HepG2 (cell line): ENCODE data around the gene BRMS1. TPM values are rescaled to one million over a fixed set of nuclear protein-coding genes. Genes with fewer than 3 reads are reported as not detected.

Experiments used
- AGO2 ChIP-seq: fragments of 200-400 bp; formaldehyde crosslinking; optimal IDR thresholded peaks from 2 replicates; pipeline ENCODE3; 2017; ENCODE audit warnings: mild to moderate bottlenecking, low read depth, low read length, moderate library complexity
- BRD4 ChIP-seq: sonication (generic); formaldehyde crosslinking; IDR thresholded peaks from 2 replicates; pipeline ENCODE4 v1.4.0; 2020; ENCODE audit warnings: missing genetic modification reagents
- CENPX ChIP-seq: sonication (generic); formaldehyde crosslinking; IDR thresholded peaks from 2 replicates; pipeline ENCODE4 v1.9.0; 2021; ENCODE audit warnings: mild to moderate bottlenecking, missing genetic modification reagents, moderate library complexity
- CREM ChIP-seq, 2 experiments: sonication (generic) in 1 of 2; formaldehyde crosslinking in 1 of 2; IDR thresholded peaks; 2 replicates each; pipeline versions ENCODE4 v1.4.0 to v1.6.1; 2016 to 2020; ENCODE audit warnings: antibody characterized with exemption in 1 of 2, mild to moderate bottlenecking in 1 of 2, missing genetic modification reagents in 1 of 2
- HDAC6 ChIP-seq: fragments of 200-600 bp; sonication (generic); IDR thresholded peaks from 2 replicates; pipeline ENCODE4 v1.7.0; 2017; ENCODE audit warnings: mild to moderate bottlenecking, antibody characterized with exemption, low read length, low read depth
- POLR2AphosphoS2 ChIP-seq: IDR thresholded peaks from 2 replicates; pipeline ENCODE4 v1.6.1; 2011; ENCODE audit warnings: low read depth, low read length, improper control_type of control experiment
- RNF2 ChIP-seq: fragments of 450-650 bp; conservative IDR thresholded peaks from 2 replicates; pipeline ENCODE4 v1.6.1; 2016; ENCODE audit warnings: low read depth
- SMAD3 ChIP-seq: sonication (generic); formaldehyde crosslinking; IDR thresholded peaks from 2 replicates; pipeline ENCODE4 v1.4.0; 2020; ENCODE audit warnings: missing genetic modification reagents
- SNAPC4 ChIP-seq: sonication (generic); formaldehyde crosslinking; IDR thresholded peaks from 2 replicates; pipeline ENCODE4 v1.4.0; 2020; ENCODE audit warnings: mild to moderate bottlenecking, missing genetic modification reagents
- SP140L ChIP-seq: sonication (generic); formaldehyde crosslinking; IDR thresholded peaks from 2 replicates; pipeline ENCODE4 v1.4.0; 2020; ENCODE audit warnings: missing genetic modification reagents, borderline replicate concordance
- ZNF101 ChIP-seq: sonication (generic); formaldehyde crosslinking; IDR thresholded peaks from 2 replicates; pipeline ENCODE4 v1.4.0; 2020; ENCODE audit warnings: mild to moderate bottlenecking, low read depth, missing genetic modification reagents, borderline replicate concordance
- ZNF44 ChIP-seq: sonication (generic); formaldehyde crosslinking; IDR thresholded peaks from 2 replicates; pipeline ENCODE4 v1.5.1; 2020; ENCODE audit warnings: mild to moderate bottlenecking, missing genetic modification reagents
- ZNF501 ChIP-seq: sonication (generic); formaldehyde crosslinking; IDR thresholded peaks from 2 replicates; pipeline ENCODE4 v1.5.1; 2020; ENCODE audit warnings: mild to moderate bottlenecking, moderate library complexity, missing genetic modification reagents
- polyA plus RNA-seq, 8 experiments: library from polyadenylated mRNA; depleted of rRNA in 3 of 8; stranded (reverse) in 7 of 8; unstranded in 1 of 8; fragments of >200 nt; fragmentation: Illumina TruSeq in 4 of 8; extraction: Trizol in 4 of 8; gene quantifications; 2 replicates each; pipeline versions ENCODE4 v1.2.1 to v1.2.3, GENCODE V29; 2011 to 2016; ENCODE audit warnings: low read depth in 4 of 8, missing spikeins in 1 of 8, mixed read lengths in 1 of 8; ENCODE audit not compliant: insufficient read depth in 1 of 8
- total RNA-seq, 5 experiments: library from RNA; depleted of rRNA; stranded (reverse); fragments of >200 nt; fragmentation: Illumina TruSeq; extraction: Trizol; gene quantifications; 2 replicates each; pipeline ENCODE4 v1.2.3, GENCODE V29; 2016; ENCODE audit warnings: low read depth in 1 of 5
- TF ChIP-seq, protein P1 (sequence below): sonication (generic); formaldehyde crosslinking; IDR thresholded peaks from 2 replicates; pipeline ENCODE4 v1.5.0; 2020; ENCODE audit warnings: mild to moderate bottlenecking, missing genetic modification reagents, borderline replicate concordance

Gene BRMS1
- total and polyA plus RNA-seq, 2 of the 13 experiments (the other 11 are each of a cell fraction or from before 2014, with no cell fraction given) = 15.8 to 55.7 TPM

GRCh38 chr11:66288671-66289547 is 56.0 kb downstream of the BRMS1 start, which contains the start of gene YIF1A (continued):
- TF ChIP-seq AGO2 (peak; percentile 14), POLR2AphosphoS2 (0 out of 2 replicates have a peak, but pooled peaks have one; percentile 49), SNAPC4 (CRISPR knock-in tag) (no peak), ZNF501 (CRISPR knock-in tag) (peak; percentile 2; the same call in 1 of the 2 replicates), SMAD3 (no peak), CENPX (CRISPR knock-in tag) (no peak), ZNF101 (CRISPR knock-in tag) (no peak), SP140L (CRISPR knock-in tag) (no peak), CREM (IDR thresholded peaks at IDR 0.05) (peak; percentile 80), CREM (CRISPR knock-in tag; IDR thresholded peaks at IDR 0.05) (no peak), ZNF44 (CRISPR knock-in tag) (no peak), RNF2 (no peak), HDAC6 (no peak), BRD4 (peak; percentile 72; the same call in 1 of the 2 replicates)
- TF ChIP-seq, protein P1, sequence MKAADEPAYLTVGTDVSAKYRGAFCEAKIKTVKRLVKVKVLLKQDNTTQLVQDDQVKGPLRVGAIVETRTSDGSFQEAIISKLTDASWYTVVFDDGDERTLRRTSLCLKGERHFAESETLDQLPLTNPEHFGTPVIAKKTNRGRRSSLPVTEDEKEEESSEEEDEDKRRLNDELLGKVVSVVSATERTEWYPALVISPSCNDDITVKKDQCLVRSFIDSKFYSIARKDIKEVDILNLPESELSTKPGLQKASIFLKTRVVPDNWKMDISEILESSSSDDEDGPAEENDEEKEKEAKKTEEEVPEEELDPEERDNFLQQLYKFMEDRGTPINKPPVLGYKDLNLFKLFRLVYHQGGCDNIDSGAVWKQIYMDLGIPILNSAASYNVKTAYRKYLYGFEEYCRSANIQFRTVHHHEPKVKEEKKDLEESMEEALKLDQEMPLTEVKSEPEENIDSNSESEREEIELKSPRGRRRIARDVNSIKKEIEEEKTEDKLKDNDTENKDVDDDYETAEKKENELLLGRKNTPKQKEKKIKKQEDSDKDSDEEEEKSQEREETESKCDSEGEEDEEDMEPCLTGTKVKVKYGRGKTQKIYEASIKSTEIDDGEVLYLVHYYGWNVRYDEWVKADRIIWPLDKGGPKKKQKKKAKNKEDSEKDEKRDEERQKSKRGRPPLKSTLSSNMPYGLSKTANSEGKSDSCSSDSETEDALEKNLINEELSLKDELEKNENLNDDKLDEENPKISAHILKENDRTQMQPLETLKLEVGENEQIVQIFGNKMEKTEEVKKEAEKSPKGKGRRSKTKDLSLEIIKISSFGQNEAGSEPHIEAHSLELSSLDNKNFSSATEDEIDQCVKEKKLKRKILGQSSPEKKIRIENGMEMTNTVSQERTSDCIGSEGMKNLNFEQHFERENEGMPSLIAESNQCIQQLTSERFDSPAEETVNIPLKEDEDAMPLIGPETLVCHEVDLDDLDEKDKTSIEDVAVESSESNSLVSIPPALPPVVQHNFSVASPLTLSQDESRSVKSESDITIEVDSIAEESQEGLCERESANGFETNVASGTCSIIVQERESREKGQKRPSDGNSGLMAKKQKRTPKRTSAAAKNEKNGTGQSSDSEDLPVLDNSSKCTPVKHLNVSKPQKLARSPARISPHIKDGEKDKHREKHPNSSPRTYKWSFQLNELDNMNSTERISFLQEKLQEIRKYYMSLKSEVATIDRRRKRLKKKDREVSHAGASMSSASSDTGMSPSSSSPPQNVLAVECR = peak; percentile 72; the same call in 1 of the 2 replicates
